ENCODE data around the gene RARG.
"Not testable (repeated sequence)": the region's sequence is repeated elsewhere in the genome, so short reads cannot be mapped to it uniquely, and the experiment has no call there.

RARG gene

GRCh38 chr12:53191096-53191884 lies 40.7 kb downstream of the RARG start:
- DNase-seq (ENCODE audit: low read depth, low spot score): no peak

- DNase-seq (ENCODE audit: low read depth, low spot score): peak; percentile 73
Observed at GRCh38 chr12:53190108-53190729, 41.8 kb downstream of the RARG start.

- DNase-seq (ENCODE audit: low read depth, low spot score): peak; percentile 48
Observed at GRCh38 chr12:53187145-53187899, 44.7 kb downstream of the RARG start.

GRCh38 chr12:53186745-53187144 lies 45.3 kb downstream of the RARG start:
- no peak for DNase-seq (ENCODE audit: low read depth, low spot score)

- no peak for DNase-seq (ENCODE audit: low read depth, low spot score)
Observed at GRCh38 chr12:53185582-53186153, 46.3 kb downstream of the RARG start.

- DNase-seq (ENCODE audit: low read depth, low spot score): no peak
Observed at GRCh38 chr12:53184828-53185227, 47.2 kb downstream of the RARG start.

GRCh38 chr12:53182903-53183302 lies 49.1 kb downstream of the RARG start:
- DNase-seq (ENCODE audit: low read depth, low spot score): no peak

GRCh38 chr12:53181935-53182334 lies 50.1 kb downstream of the RARG start:
- no peak for DNase-seq (ENCODE audit: low read depth, low spot score)

- DNase-seq (ENCODE audit: low read depth, low spot score): peak; percentile 77
Observed at GRCh38 chr12:53180931-53181645, 50.9 kb downstream of the RARG start.

- peak; percentile 98 for DNase-seq (ENCODE audit: low read depth, low spot score)
Observed at GRCh38 chr12:53180220-53180930, 51.6 kb downstream of the RARG start, which contains the start of the genes CSAD and ZNF740. TSS of gene CSAD (minus strand) at chr12:53180925. CDS start at chr12:53173470, 7,455 bp downstream. TSS of gene ZNF740 (plus strand) at chr12:53180722. CDS start at chr12:53181984, 1,262 bp downstream.

- DNase-seq (ENCODE audit: low read depth, low spot score): no peak
Observed at GRCh38 chr12:53179687-53180219, 52.3 kb downstream of the RARG start.

- DNase-seq (ENCODE audit: low read depth, low spot score): not testable (repeated sequence)
Observed at GRCh38 chr12:53178803-53179202, 53.2 kb downstream of the RARG start.

- not testable (repeated sequence) for DNase-seq (ENCODE audit: low read depth, low spot score)
Observed at GRCh38 chr12:53177447-53177846, 54.6 kb downstream of the RARG start.

- no peak for DNase-seq (ENCODE audit: low read depth, low spot score)
Observed at GRCh38 chr12:53176750-53177149, 55.3 kb downstream of the RARG start.

- DNase-seq (ENCODE audit: low read depth, low spot score): peak; percentile 97
Observed at GRCh38 chr12:53174881-53175491, 57.0 kb downstream of the RARG start.

GRCh38 chr12:53173085-53173715 lies 58.8 kb downstream of the RARG start:
- DNase-seq (ENCODE audit: low read depth, low spot score): peak; percentile 48

- peak; percentile 42 for DNase-seq (ENCODE audit: low read depth, low spot score)
Observed at GRCh38 chr12:53172352-53172751, 59.7 kb downstream of the RARG start.

GRCh38 chr12:53171725-53172329 lies 60.2 kb downstream of the RARG start:
- no peak for DNase-seq (ENCODE audit: low read depth, low spot score)

Data from ELF-1 (cell line).